DOHH2 (cell line): Measurements from ENCODE around the gene RNU5B-1.

Experiments used
- EZH2phosphoT487 ChIP-seq: fragments of 200-600 bp; sonication (generic); IDR thresholded peaks from 2 replicates; pipeline ENCODE4 v1.6.1; 2017; ENCODE audit warnings: borderline replicate concordance, mild to moderate bottlenecking, antibody characterized with exemption, low read length, moderate library complexity, mixed read lengths
- TF ChIP-seq, protein P1 (sequence below): fragments of 200-600 bp; sonication (generic); IDR thresholded peaks from one replicate; pipeline ENCODE4 v1.5.1; 2014; ENCODE audit warnings: antibody characterized with exemption, mild to moderate bottlenecking, low read depth, low read length; ENCODE audit not compliant: poor library complexity, severe bottlenecking

- TF ChIP-seq, protein P1, sequence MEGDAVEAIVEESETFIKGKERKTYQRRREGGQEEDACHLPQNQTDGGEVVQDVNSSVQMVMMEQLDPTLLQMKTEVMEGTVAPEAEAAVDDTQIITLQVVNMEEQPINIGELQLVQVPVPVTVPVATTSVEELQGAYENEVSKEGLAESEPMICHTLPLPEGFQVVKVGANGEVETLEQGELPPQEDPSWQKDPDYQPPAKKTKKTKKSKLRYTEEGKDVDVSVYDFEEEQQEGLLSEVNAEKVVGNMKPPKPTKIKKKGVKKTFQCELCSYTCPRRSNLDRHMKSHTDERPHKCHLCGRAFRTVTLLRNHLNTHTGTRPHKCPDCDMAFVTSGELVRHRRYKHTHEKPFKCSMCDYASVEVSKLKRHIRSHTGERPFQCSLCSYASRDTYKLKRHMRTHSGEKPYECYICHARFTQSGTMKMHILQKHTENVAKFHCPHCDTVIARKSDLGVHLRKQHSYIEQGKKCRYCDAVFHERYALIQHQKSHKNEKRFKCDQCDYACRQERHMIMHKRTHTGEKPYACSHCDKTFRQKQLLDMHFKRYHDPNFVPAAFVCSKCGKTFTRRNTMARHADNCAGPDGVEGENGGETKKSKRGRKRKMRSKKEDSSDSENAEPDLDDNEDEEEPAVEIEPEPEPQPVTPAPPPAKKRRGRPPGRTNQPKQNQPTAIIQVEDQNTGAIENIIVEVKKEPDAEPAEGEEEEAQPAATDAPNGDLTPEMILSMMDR: no peak
- TF ChIP-seq EZH2phosphoT487: no peak
Observed at GRCh38 chr15:65329984-65330735, 25.7 kb downstream of the RNU5B-1 start.
